ENCODE data around the gene UBE2D3. TPM values are rescaled to one million over a fixed set of nuclear protein-coding genes. Genes with fewer than 3 reads are reported as not detected.
A peak's percentile ranks its signal among the peaks of the same experiment; 100 is the strongest.

UBE2D3 gene
- total RNA-seq, 1 experiment from 2014 or later: 351 TPM

DNA sequence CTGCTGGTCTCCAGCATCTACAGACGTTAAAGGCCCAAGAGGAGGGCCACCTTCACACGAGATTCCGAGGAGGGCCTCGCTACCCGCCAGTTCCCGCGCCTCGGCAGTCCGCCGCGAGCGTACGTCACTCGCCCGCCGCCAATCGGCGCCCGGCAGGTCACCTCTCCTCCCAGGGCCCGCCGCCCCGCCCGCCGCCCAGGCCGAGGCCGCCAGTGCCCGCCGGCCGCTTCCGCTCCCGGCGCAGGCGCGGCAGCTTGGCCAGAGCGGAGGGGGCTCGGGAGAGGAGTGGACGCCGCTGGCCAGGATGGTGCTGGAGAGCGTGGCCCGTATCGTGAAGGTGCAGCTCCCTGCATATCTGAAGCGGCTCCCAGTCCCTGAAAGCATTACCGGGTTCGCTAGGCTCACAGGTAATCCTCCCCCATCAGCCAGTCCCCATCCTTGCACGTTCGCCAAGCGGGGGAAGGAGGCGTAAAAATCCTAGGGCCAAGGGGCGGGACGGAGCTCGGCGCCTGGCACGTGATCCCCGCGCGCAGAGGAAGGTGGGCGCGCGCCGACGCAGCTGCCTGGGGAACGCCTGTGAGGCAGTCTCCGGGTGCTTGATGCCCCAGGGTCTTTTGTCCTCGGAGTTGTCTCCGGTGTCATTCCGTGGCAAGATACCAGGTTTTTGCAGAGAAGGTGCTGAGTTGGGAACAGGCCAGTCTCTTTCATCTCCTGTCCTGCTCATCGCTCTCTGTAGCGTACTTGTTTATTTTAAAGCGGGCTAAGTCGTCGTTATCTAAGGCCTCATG lies 41.6 kb upstream of the UBE2D3 start, which contains the start of gene CISD2 (continued):
- TF ChIP-seq ZNF532 (CRISPR knock-in tag; IDR thresholded peaks at IDR 0.05; ENCODE audit: borderline replicate concordance) (no peak), NFE2L1 (CRISPR knock-in tag; IDR thresholded peaks at IDR 0.05) (peak; percentile 88), ETV6 (CRISPR knock-in tag; IDR thresholded peaks at IDR 0.05) (peak; percentile 94), ARID4B (CRISPR knock-in tag; IDR thresholded peaks at IDR 0.05; ENCODE audit: borderline replicate concordance) (peak; percentile 77; the same call in 1 of the 2 replicates), KAT7 (CRISPR knock-in tag; IDR thresholded peaks at IDR 0.05; ENCODE audit: borderline replicate concordance) (peak; percentile 77; the same call in 1 of the 2 replicates), TCF7 (CRISPR knock-in tag; IDR thresholded peaks at IDR 0.05; ENCODE audit: low read depth) (no peak; the same call in 1 of the 2 replicates), CREB1 (CRISPR knock-in tag; IDR thresholded peaks at IDR 0.05) (peak; percentile 85), ATF3 (CRISPR knock-in tag; conservative IDR thresholded peaks at IDR 0.05) (no peak), GTF2I (CRISPR knock-in tag; conservative IDR thresholded peaks at IDR 0.05) (no peak), NFATC4 (CRISPR knock-in tag; IDR thresholded peaks at IDR 0.05) (no peak), TP53 (CRISPR knock-in tag; IDR thresholded peaks at IDR 0.05) (peak; percentile 85; the same call in 1 of the 2 replicates), CREM (CRISPR knock-in tag; IDR thresholded peaks at IDR 0.05) (peak; percentile 80), ZNF232 (CRISPR knock-in tag; IDR thresholded peaks at IDR 0.05) (peak; percentile 97), MXD4 (CRISPR knock-in tag; IDR thresholded peaks at IDR 0.05; ENCODE audit: borderline replicate concordance) (no peak), ZBTB43 (CRISPR knock-in tag; IDR thresholded peaks at IDR 0.05) (peak; percentile 94), GABPB1 (CRISPR knock-in tag; IDR thresholded peaks at IDR 0.05) (peak; percentile 55; the same call in 1 of the 2 replicates)
- TF ChIP-seq, protein P1, sequence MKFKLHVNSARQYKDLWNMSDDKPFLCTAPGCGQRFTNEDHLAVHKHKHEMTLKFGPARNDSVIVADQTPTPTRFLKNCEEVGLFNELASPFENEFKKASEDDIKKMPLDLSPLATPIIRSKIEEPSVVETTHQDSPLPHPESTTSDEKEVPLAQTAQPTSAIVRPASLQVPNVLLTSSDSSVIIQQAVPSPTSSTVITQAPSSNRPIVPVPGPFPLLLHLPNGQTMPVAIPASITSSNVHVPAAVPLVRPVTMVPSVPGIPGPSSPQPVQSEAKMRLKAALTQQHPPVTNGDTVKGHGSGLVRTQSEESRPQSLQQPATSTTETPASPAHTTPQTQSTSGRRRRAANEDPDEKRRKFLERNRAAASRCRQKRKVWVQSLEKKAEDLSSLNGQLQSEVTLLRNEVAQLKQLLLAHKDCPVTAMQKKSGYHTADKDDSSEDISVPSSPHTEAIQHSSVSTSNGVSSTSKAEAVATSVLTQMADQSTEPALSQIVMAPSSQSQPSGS (CRISPR knock-in tag; IDR thresholded peaks at IDR 0.05; ENCODE audit: borderline replicate concordance, low read depth): peak; percentile 65; the same call in 1 of the 2 replicates
- TF ChIP-seq, protein P2, sequence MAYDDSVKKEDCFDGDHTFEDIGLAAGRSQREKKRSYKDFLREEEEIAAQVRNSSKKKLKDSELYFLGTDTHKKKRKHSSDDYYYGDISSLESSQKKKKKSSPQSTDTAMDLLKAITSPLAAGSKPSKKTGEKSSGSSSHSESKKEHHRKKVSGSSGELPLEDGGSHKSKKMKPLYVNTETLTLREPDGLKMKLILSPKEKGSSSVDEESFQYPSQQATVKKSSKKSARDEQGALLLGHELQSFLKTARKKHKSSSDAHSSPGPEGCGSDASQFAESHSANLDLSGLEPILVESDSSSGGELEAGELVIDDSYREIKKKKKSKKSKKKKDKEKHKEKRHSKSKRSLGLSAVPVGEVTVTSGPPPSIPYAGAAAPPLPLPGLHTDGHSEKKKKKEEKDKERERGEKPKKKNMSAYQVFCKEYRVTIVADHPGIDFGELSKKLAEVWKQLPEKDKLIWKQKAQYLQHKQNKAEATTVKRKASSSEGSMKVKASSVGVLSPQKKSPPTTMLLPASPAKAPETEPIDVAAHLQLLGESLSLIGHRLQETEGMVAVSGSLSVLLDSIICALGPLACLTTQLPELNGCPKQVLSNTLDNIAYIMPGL (CRISPR knock-in tag; IDR thresholded peaks at IDR 0.05): peak; percentile 80; the same call in 1 of the 2 replicates
- TF ChIP-seq, protein P3, sequence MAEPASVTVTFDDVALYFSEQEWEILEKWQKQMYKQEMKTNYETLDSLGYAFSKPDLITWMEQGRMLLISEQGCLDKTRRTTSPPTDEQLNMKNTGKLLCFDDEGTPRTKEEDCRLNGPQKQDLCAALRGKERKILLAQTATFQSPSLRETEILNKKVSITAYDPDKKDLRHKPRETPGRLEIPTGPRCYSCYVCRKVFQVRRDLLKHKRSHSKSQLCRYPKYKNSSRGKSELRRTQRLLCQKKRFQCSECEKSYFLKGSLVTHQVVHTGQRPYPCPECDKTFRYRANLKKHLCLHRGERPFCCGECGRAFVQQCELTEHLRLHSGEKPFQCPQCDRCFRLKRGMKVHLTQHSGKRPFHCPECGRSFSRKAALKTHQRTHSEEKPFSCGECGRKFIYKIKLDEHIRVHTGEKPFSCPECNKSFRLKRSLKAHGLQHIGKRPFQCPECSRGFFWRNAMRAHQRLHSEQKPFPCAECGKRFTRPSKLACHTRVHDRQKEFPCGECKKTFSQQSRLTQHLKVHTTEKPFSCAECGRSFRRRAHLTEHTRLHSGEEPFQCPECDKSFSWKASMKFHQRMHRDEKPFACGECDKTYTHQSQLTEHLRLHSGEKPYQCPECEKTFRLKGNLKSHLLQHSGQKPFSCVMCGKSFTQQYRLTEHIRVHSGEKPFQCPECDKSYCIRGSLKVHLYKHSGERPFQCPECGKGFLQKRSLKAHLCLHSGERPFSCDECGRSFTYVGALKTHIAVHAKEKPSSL (CRISPR knock-in tag; conservative IDR thresholded peaks at IDR 0.05): no peak
- TF ChIP-seq, protein P4, sequence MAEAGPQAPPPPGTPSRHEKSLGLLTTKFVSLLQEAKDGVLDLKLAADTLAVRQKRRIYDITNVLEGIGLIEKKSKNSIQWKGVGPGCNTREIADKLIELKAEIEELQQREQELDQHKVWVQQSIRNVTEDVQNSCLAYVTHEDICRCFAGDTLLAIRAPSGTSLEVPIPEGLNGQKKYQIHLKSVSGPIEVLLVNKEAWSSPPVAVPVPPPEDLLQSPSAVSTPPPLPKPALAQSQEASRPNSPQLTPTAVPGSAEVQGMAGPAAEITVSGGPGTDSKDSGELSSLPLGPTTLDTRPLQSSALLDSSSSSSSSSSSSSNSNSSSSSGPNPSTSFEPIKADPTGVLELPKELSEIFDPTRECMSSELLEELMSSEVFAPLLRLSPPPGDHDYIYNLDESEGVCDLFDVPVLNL (CRISPR knock-in tag; IDR thresholded peaks at IDR 0.05; ENCODE audit: borderline replicate concordance, low read depth): peak; percentile 14; the same call in 1 of the 2 replicates
